ENCODE results near the gene EIPR1. TPM values are rescaled to one million over a fixed set of nuclear protein-coding genes. Genes with fewer than 3 reads are reported as not detected.

Gene EIPR1
- total RNA-seq, 4 donors from 2014 or later = 24.9 to 46.2 (median 36.3) TPM

GRCh38 chr2:3294069-3294468, 83.5 kb downstream of the EIPR1 start:
- H3K4me1 ChIP-seq = no peaks in the 10 kb centered on the region
- no peak overlapping the region for H3K4me3 ChIP-seq
- no peak overlapping the region for H3K27ac ChIP-seq
- no peaks in the 10 kb centered on the region for H3K27me3 ChIP-seq
- 22 to 29% methylated on average over 3 of the region's 3 CpGs for WGBS, 2 donors
- H3K9me3 ChIP-seq = no peaks in the 10 kb centered on the region
- no peaks in the 10 kb centered on the region for H3K36me3 ChIP-seq
- TF ChIP-seq EP300 (IDR thresholded peaks at IDR 0.05) = no peak
- no peak for TF ChIP-seq CTCF (IDR thresholded peaks at IDR 0.05)
- TF ChIP-seq POLR2A (IDR thresholded peaks at IDR 0.05) = no peak
- no peak for DNase-seq (ENCODE audit: low spot score in 2 of 2)

GRCh38 chr2:3293221-3293620, 84.4 kb downstream of the EIPR1 start:
- no peaks in the 10 kb centered on the region for H3K27me3 ChIP-seq
- DNase-seq (ENCODE audit: low spot score in 2 of 2) = no peak
- H3K4me3 ChIP-seq = no peak overlapping the region
- peaks cover 0 to 4% (median 0%) of the 10 kb centered on the region in 3 donors for H3K36me3 ChIP-seq
- H3K4me1 ChIP-seq = no peaks in the 10 kb centered on the region
- H3K9me3 ChIP-seq = no peaks in the 10 kb centered on the region
- TF ChIP-seq POLR2A (IDR thresholded peaks at IDR 0.05) (no peak), CTCF (IDR thresholded peaks at IDR 0.05) (no peak), EP300 (IDR thresholded peaks at IDR 0.05) (no peak)
- 75 to 77% methylated on average over 8 to 9 of the region's 9 CpGs for WGBS, 2 donors
- no peak overlapping the region for H3K27ac ChIP-seq

- peaks cover 0 to 4% (median 0%) of the 10 kb centered on the region in 3 donors for H3K36me3 ChIP-seq
- H3K4me1 ChIP-seq = no peaks in the 10 kb centered on the region
- no peak overlapping the region for H3K27ac ChIP-seq
- no peaks in the 10 kb centered on the region for H3K27me3 ChIP-seq
- no peak for DNase-seq (ENCODE audit: low spot score in 2 of 2)
- 95% methylated on average over 10 of the region's 10 CpGs for WGBS, 2 donors
- H3K9me3 ChIP-seq = no peaks in the 10 kb centered on the region
- TF ChIP-seq CTCF (IDR thresholded peaks at IDR 0.05) = no peak
- TF ChIP-seq EP300 (IDR thresholded peaks at IDR 0.05) = no peak
- TF ChIP-seq POLR2A (IDR thresholded peaks at IDR 0.05) = no peak
- no peak overlapping the region for H3K4me3 ChIP-seq
Measured at GRCh38 chr2:3292416-3292815, 85.2 kb downstream of the EIPR1 start.

- H3K36me3 ChIP-seq = peaks cover 0 to 4% (median 0%) of the 10 kb centered on the region in 3 donors
- H3K27ac ChIP-seq = no peak overlapping the region
- no peak overlapping the region for H3K4me3 ChIP-seq
- no peak for TF ChIP-seq POLR2A (IDR thresholded peaks at IDR 0.05)
- no peak for TF ChIP-seq CTCF (IDR thresholded peaks at IDR 0.05)
- TF ChIP-seq EP300 (IDR thresholded peaks at IDR 0.05) = no peak
- 91 to 93% methylated on average over 6 to 7 of the region's 7 CpGs for WGBS, 2 donors
- no peak for DNase-seq (ENCODE audit: low spot score in 2 of 2)
- no peaks in the 10 kb centered on the region for H3K27me3 ChIP-seq
- no peaks in the 10 kb centered on the region for H3K9me3 ChIP-seq
- H3K4me1 ChIP-seq = no peaks in the 10 kb centered on the region
Measured at GRCh38 chr2:3291750-3292149, 85.9 kb downstream of the EIPR1 start.

GRCh38 chr2:3291113-3291512, 86.5 kb downstream of the EIPR1 start:
- WGBS, 2 donors = 94 to 99% methylated on average over 9 of the region's 9 CpGs
- Histone ChIP-seq H3K4me3 (no peak overlapping the region), H3K9me3 (no peaks in the 10 kb centered on the region), H3K36me3 (peaks cover 0 to 4% (median 0%) of the 10 kb centered on the region in 3 donors), H3K4me1 (no peaks in the 10 kb centered on the region), H3K27me3 (no peaks in the 10 kb centered on the region), H3K27ac (no peak overlapping the region)
- no peak for TF ChIP-seq EP300 (IDR thresholded peaks at IDR 0.05)
- no peak for TF ChIP-seq CTCF (IDR thresholded peaks at IDR 0.05)
- no peak for TF ChIP-seq POLR2A (IDR thresholded peaks at IDR 0.05)
- no peak for DNase-seq (ENCODE audit: low spot score in 2 of 2)
